ENCODE data around the gene SALL1. TPM values are rescaled to one million over a fixed set of nuclear protein-coding genes. Genes with fewer than 3 reads are reported as not detected.

SALL1 gene
- total RNA-seq, 1 experiment from 2014 or later, result not detected

DNA sequence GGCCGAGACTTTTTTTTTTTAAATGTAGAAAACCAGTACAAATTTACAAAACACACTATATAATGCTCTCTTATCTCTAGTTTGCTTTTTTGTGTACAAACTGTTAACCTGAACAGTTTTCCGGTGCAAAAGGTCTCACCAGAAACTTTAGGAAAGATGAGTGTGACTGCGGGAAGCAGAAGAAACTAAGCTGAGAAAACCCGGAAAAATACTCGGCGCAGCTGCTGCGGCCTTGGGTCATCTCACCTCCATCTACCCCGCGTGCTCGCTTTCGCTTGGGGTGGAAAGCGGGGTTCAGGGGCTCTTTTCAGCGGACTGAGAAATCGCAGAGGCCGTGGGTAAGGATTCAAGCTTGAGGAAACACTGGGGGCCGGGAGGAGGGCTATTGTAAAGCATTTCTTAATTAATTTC, 1.8 kb downstream of the SALL1 start:
- ChIA-PET CTCF (no interaction called here), POLR2A (no interaction called here), RAD21 (ENCODE audit: low non-redundant PET in 1 of 2, low total read pairs in 2 of 2, uncharacterized antibody in 2 of 2, unreplicated experiment in 2 of 2) (no interaction called here)
- Histone ChIP-seq H3K4me3 (replicated peaks in 1 of 2; ENCODE audit: low read depth in 1 of 2, low read length in 2 of 2) (no peak overlapping the region), H3K27me3 (ENCODE audit: insufficient read depth, low read length) (no peaks in the 10 kb centered on the region), H2AFZ (ENCODE audit: low read depth, low read length, poor library complexity, severe bottlenecking) (no peak overlapping the region), H3K4me1 (ENCODE audit: control insufficient read depth in 1 of 2, insufficient read depth in 2 of 2, low read length in 2 of 2) (no peaks in the 10 kb centered on the region), H4K20me1 (ENCODE audit: insufficient read depth) (no peaks in the 10 kb centered on the region), H3K27ac (ENCODE audit: low read depth, low read length) (no peak overlapping the region), H3K9me2 (ENCODE audit: insufficient read depth) (no peaks in the 10 kb centered on the region), H3K79me2 (ENCODE audit: insufficient read depth, low read length) (no peaks in the 10 kb centered on the region), H3K36me3 (ENCODE audit: control insufficient read depth in 1 of 2, insufficient read depth in 2 of 2, low read length in 2 of 2) (no peaks in the 10 kb centered on the region), H3K9ac (ENCODE audit: low read length) (no peak overlapping the region), H3K9me3 (ENCODE audit: control insufficient read depth in 1 of 2, insufficient read depth in 1 of 2, low read depth in 1 of 2, low read length in 2 of 2) (no peaks in the 10 kb centered on the region), H3K4me2 (ENCODE audit: low read length) (no peak overlapping the region)
- no peak for TF ChIP-seq SP1 (IDR thresholded peaks at IDR 0.05; ENCODE audit: low read depth)
- BruUV-seq (replicated peaks), result no TSS peak
- ATAC-seq (no peak), DNase-seq (ENCODE audit: low read depth, low spot score) (no peak)
- intact Hi-C loops (cut with micrococcal nuclease), result no loop called here

DNA sequence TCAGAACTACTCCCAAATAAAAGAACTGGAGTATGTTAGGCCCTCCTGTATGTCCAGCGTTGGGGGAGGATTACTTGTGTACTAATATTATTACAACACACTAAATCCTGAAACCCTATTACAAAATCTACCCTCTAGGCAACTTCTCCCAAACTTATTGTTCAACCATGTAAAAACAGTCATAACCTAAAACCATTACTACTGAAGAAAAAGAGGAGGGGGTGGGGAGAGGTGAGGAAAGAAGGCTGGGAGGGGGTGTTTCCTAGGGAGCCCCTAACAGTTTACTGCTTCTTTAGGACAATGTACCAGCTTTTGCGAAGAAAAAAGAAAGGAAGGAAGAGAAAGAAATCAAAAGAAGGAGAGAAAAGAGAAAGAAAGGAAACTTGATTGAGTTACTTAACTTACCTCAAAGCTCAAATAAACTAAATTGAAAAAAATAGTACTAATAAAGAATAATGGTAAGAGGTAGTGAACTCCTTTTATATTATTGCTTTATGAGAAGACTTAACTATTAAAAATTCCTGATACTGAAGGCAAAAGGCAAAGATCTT, 2.3 kb downstream of the SALL1 start:
- Histone ChIP-seq H3K4me3 (replicated peaks in 1 of 2; ENCODE audit: low read depth in 1 of 2, low read length in 2 of 2) (no peak overlapping the region), H3K36me3 (ENCODE audit: control insufficient read depth in 1 of 2, insufficient read depth in 2 of 2, low read length in 2 of 2) (no peaks in the 10 kb centered on the region), H3K9me2 (ENCODE audit: insufficient read depth) (no peaks in the 10 kb centered on the region), H2AFZ (ENCODE audit: low read depth, low read length, poor library complexity, severe bottlenecking) (no peak overlapping the region), H4K20me1 (ENCODE audit: insufficient read depth) (no peaks in the 10 kb centered on the region), H3K9me3 (ENCODE audit: control insufficient read depth in 1 of 2, insufficient read depth in 1 of 2, low read depth in 1 of 2, low read length in 2 of 2) (no peaks in the 10 kb centered on the region), H3K27ac (ENCODE audit: low read depth, low read length) (no peak overlapping the region), H3K79me2 (ENCODE audit: insufficient read depth, low read length) (no peaks in the 10 kb centered on the region), H3K4me1 (ENCODE audit: control insufficient read depth in 1 of 2, insufficient read depth in 2 of 2, low read length in 2 of 2) (no peaks in the 10 kb centered on the region), H3K27me3 (ENCODE audit: insufficient read depth, low read length) (no peaks in the 10 kb centered on the region), H3K9ac (ENCODE audit: low read length) (no peak overlapping the region), H3K4me2 (ENCODE audit: low read length) (no peak overlapping the region)
- BruUV-seq (replicated peaks), result no TSS peak
- intact Hi-C loops (cut with micrococcal nuclease), result no loop called here
- CTCF ChIA-PET, result no interaction called here
- ATAC-seq, result no peak
- no peak for DNase-seq (ENCODE audit: low read depth, low spot score)
- TF ChIP-seq CBX3 (IDR thresholded peaks at IDR 0.05; ENCODE audit: low read depth), result no peak
- no peak for TF ChIP-seq SIN3A (IDR thresholded peaks at IDR 0.05; ENCODE audit: low read depth)
- TF ChIP-seq POLR2AphosphoS5 (IDR thresholded peaks at IDR 0.05; ENCODE audit: low read depth, low read length), result no peak
- TF ChIP-seq JUND (IDR thresholded peaks at IDR 0.05), result no peak
- no peak for TF ChIP-seq FOSL1 (IDR thresholded peaks at IDR 0.05; ENCODE audit: low read depth)
- no peak for TF ChIP-seq EGR1 (IDR thresholded peaks at IDR 0.05; ENCODE audit: low read depth)
- POLR2A ChIA-PET, result no interaction called here
- RAD21 ChIA-PET (ENCODE audit: low non-redundant PET in 1 of 2, low total read pairs in 2 of 2, uncharacterized antibody in 2 of 2, unreplicated experiment in 2 of 2), result no interaction called here
